GM18519 (cell line): Measurements from ENCODE around the gene VWF.

Experiments used
- ATAC-seq: cut with Tn5 transposase; IDR thresholded peaks from one replicate; pipeline ENCODE4 v1.9.1; 2021; ENCODE audit warnings: mild to moderate bottlenecking, moderate library complexity; ENCODE audit not compliant: unreplicated experiment, low FRiP score

The VWF gene

GRCh38 chr12:6062757-6063735, 61.4 kb downstream of the VWF start:
- ATAC-seq = no peak

- no peak for ATAC-seq
Observed at GRCh38 chr12:6062395-6062756, 62.1 kb downstream of the VWF start.

- ATAC-seq = no peak
Observed at GRCh38 chr12:6061660-6062059, 62.8 kb downstream of the VWF start.

GRCh38 chr12:6059860-6060565, 64.5 kb downstream of the VWF start:
- ATAC-seq = no peak

- ATAC-seq = no peak
Observed at GRCh38 chr12:6059221-6059620, 65.2 kb downstream of the VWF start.

GRCh38 chr12:6058481-6059161, 65.8 kb downstream of the VWF start:
- ATAC-seq = no peak

- ATAC-seq = no peak
Observed at GRCh38 chr12:6057700-6058099, 66.8 kb downstream of the VWF start.

- ATAC-seq = no peak
Observed at GRCh38 chr12:6056406-6057240, 67.8 kb downstream of the VWF start.

- no peak for ATAC-seq
Observed at GRCh38 chr12:6053541-6053940, 70.9 kb downstream of the VWF start.

- ATAC-seq = no peak
Observed at GRCh38 chr12:6052940-6053329, 71.5 kb downstream of the VWF start.

- ATAC-seq = no peak
Observed at GRCh38 chr12:6052206-6052939, 72.1 kb downstream of the VWF start.

GRCh38 chr12:6049992-6050391, 74.5 kb downstream of the VWF start:
- no peak for ATAC-seq

- ATAC-seq = no peak
Observed at GRCh38 chr12:6049587-6049986, 74.9 kb downstream of the VWF start.

GRCh38 chr12:6047249-6048237, 76.9 kb downstream of the VWF start:
- no peak for ATAC-seq

- no peak for ATAC-seq
Observed at GRCh38 chr12:6046511-6047180, 77.8 kb downstream of the VWF start.

GRCh38 chr12:6045438-6045837, 79.0 kb downstream of the VWF start:
- ATAC-seq = no peak

- ATAC-seq = no peak
Observed at GRCh38 chr12:6044082-6044481, 80.4 kb downstream of the VWF start.

- ATAC-seq = no peak
Observed at GRCh38 chr12:6042446-6042845, 82.0 kb downstream of the VWF start.
